ENCODE measurements around the gene SMOC1. TPM values are rescaled to one million over a fixed set of nuclear protein-coding genes. Genes with fewer than 3 reads are reported as not detected.

SMOC1 gene
- total RNA-seq, 3 donors from 2014 or later (not counting 1 experiment from before 2014, with no cell fraction given): not detected

DNA sequence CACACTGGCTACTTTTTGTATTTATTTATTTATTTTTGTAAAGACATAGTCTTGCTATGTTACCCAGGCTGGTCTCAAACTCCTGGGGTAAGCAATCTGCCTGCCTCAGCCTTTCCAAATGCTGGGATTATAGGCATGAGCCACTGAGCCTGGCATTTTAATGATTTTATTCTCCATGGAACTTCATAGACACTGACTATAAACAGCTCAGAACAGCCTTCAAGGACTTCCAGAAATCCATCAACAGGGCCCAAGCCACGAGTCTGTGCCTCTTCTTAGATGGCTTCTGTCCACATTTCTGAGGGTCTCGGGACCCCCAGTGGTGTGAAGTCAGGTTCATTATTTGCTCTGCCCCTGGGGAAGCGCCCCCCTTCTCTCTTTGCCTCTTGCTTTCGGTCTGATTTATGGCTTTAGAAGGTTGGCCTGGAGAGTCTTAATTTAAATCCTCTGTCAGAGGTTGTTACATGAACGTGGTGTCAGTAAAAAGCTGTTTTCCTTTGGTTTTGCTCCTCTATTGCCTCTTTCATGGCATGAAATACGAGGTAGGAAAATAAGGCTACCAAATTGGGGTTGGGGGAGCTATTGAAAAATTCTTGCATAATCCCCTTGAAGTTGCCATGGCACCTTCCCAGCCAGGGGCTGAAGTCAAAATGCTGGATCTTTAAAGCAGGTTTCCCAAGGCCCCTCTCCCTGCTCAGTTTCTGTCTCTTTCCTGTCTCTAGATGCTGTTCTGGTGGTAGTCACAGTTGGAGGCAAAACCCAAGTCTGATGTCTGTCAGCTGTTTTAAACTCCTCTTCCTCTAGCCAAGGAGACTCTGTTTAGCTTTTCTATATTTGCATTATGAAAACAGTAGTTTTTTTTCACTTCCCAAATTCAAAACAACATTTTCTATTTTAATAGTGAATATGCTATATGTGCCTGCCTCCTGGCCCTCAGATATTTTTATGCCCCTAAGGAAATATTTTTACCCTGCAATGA is 129.4 kb downstream of the SMOC1 start:
- intact Hi-C loops (cut with micrococcal nuclease): no loop called here
- 55% methylated on average over 5 of the region's 6 CpGs for WGBS (ENCODE audit: insufficient coverage)
- H3K4me1 ChIP-seq (ENCODE audit: control insufficient read depth, insufficient read depth, low read length): no peaks in the 10 kb centered on the region
- no peak for DNase-seq
- H3K27ac ChIP-seq (ENCODE audit: low read length): no peak overlapping the region
- H3K4me3 Mint-ChIP-seq: no peak overlapping the region
- H3K36me3 Mint-ChIP-seq: no peaks in the 10 kb centered on the region
- TF ChIP-seq, protein P1, sequence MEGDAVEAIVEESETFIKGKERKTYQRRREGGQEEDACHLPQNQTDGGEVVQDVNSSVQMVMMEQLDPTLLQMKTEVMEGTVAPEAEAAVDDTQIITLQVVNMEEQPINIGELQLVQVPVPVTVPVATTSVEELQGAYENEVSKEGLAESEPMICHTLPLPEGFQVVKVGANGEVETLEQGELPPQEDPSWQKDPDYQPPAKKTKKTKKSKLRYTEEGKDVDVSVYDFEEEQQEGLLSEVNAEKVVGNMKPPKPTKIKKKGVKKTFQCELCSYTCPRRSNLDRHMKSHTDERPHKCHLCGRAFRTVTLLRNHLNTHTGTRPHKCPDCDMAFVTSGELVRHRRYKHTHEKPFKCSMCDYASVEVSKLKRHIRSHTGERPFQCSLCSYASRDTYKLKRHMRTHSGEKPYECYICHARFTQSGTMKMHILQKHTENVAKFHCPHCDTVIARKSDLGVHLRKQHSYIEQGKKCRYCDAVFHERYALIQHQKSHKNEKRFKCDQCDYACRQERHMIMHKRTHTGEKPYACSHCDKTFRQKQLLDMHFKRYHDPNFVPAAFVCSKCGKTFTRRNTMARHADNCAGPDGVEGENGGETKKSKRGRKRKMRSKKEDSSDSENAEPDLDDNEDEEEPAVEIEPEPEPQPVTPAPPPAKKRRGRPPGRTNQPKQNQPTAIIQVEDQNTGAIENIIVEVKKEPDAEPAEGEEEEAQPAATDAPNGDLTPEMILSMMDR (IDR thresholded peaks at IDR 0.05): no peak
- no peaks in the 10 kb centered on the region for H3K9me3 ChIP-seq (ENCODE audit: control insufficient read depth, insufficient read depth, low read length)
- H3K27me3 ChIP-seq (ENCODE audit: control insufficient read depth, insufficient read depth, low read length): no peaks in the 10 kb centered on the region
- no peak overlapping the region for H3K27ac Mint-ChIP-seq
- no peak for ATAC-seq
- H3K27me3 Mint-ChIP-seq (ENCODE audit: low read depth in 2 of 2): peaks cover 0 to 5% of the 10 kb centered on the region in 2 donors
- H3K4me3 ChIP-seq (ENCODE audit: low read length): no peak overlapping the region
- H3K4me1 Mint-ChIP-seq: no peaks in the 10 kb centered on the region
- no peaks in the 10 kb centered on the region for H3K36me3 ChIP-seq (ENCODE audit: control insufficient read depth, insufficient read depth, low read length)
- H3K9me3 Mint-ChIP-seq: no peaks in the 10 kb centered on the region

DNA sequence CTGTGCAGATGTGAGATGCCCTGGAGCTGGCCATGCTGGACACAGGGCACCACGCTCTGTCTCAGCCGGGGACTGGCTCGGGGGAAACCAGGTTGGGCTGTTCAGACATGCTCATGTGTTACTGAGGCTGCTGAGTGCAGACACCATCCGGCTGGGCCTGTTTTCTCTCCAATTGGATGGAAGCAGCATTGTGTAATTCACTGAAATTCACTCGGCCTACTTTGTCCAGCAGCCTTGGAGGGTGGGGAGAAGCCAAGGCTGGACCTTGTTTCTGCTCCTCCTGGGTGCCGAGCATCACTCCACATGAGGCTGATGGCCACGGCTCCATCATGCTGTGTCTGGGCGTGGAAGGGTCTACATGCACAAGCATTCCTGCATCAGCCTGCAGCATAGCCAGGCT is 130.7 kb downstream of the SMOC1 start:
- Mint-ChIP-seq H3K27me3 (ENCODE audit: low read depth in 2 of 2) (peaks cover 0 to 7% of the 10 kb centered on the region in 2 donors), H3K36me3 (no peaks in the 10 kb centered on the region)
- TF ChIP-seq, protein P1 (IDR thresholded peaks at IDR 0.05): no peak

DNA sequence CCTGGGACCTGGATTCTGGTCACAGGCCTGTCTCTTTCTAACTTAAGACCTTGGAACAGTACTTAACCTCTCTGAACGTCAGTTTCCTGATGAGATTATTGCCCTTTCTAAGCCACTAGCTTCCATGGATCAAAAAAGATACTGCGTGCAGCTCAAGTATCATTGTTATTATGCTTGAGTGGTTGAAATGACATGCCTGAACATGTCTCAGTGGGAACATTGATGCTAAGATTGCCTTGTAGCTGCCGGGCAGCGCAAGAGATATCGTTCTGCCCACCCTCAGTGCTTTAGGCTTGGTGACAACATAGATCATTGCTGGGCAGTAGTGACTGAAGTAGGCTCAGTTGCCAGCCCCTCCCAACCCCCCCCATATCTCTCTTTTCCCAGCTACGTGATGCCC is 131.9 kb downstream of the SMOC1 start:
- no peak overlapping the region for H3K4me3 Mint-ChIP-seq
- ATAC-seq (no peak), DNase-seq (no peak)
- H3K9me3 Mint-ChIP-seq: no peaks in the 10 kb centered on the region
- intact Hi-C loops (cut with micrococcal nuclease): loop anchor here (5.0 kb wide), 1 partner anchor 194 kb away; no protein-coding TSS in a partner anchor
- H3K36me3 ChIP-seq (ENCODE audit: control insufficient read depth, insufficient read depth, low read length): no peaks in the 10 kb centered on the region
- no peaks in the 10 kb centered on the region for H3K4me1 Mint-ChIP-seq
- H3K27ac Mint-ChIP-seq: no peak overlapping the region
- no peaks in the 10 kb centered on the region for H3K27me3 ChIP-seq (ENCODE audit: control insufficient read depth, insufficient read depth, low read length)
- no peak overlapping the region for H3K27ac ChIP-seq (ENCODE audit: low read length)
- TF ChIP-seq, protein P1 (IDR thresholded peaks at IDR 0.05): no peak
- H3K27me3 Mint-ChIP-seq (ENCODE audit: low read depth in 2 of 2): peaks cover 0 to 14% of the 10 kb centered on the region in 2 donors
- H3K36me3 Mint-ChIP-seq: no peaks in the 10 kb centered on the region
- no peaks in the 10 kb centered on the region for H3K9me3 ChIP-seq (ENCODE audit: control insufficient read depth, insufficient read depth, low read length)
- H3K4me3 ChIP-seq (ENCODE audit: low read length): no peak overlapping the region
- WGBS (ENCODE audit: insufficient coverage): 90% methylated on average over 6 of the region's 6 CpGs
- no peaks in the 10 kb centered on the region for H3K4me1 ChIP-seq (ENCODE audit: control insufficient read depth, insufficient read depth, low read length)

More for the DNA sequence above, 130.7 kb downstream of the SMOC1 start:
- Histone ChIP-seq H3K27ac (ENCODE audit: low read length) (no peak overlapping the region), H3K27me3 (ENCODE audit: control insufficient read depth, insufficient read depth, low read length) (no peaks in the 10 kb centered on the region), H3K4me3 (ENCODE audit: low read length) (no peak overlapping the region), H3K9me3 (ENCODE audit: control insufficient read depth, insufficient read depth, low read length) (no peaks in the 10 kb centered on the region), H3K4me1 (ENCODE audit: control insufficient read depth, insufficient read depth, low read length) (no peaks in the 10 kb centered on the region), H3K36me3 (ENCODE audit: control insufficient read depth, insufficient read depth, low read length) (no peaks in the 10 kb centered on the region)
- Mint-ChIP-seq H3K4me1 (no peaks in the 10 kb centered on the region), H3K9me3 (no peaks in the 10 kb centered on the region), H3K4me3 (no peak overlapping the region), H3K27ac (no peak overlapping the region)
- ATAC-seq: no peak
- intact Hi-C loops (cut with micrococcal nuclease): loop anchor here (5.0 kb wide), 1 partner anchor 193 kb away; no protein-coding TSS in a partner anchor
- 89% methylated on average over 8 of the region's 8 CpGs for WGBS (ENCODE audit: insufficient coverage)
- no peak for DNase-seq
